ENCODE results near the gene MAIP1. TPM values are rescaled to one million over a fixed set of nuclear protein-coding genes. Genes with fewer than 3 reads are reported as not detected.
"Not testable (repeated sequence)": the region's sequence is repeated elsewhere in the genome, so short reads cannot be mapped to it uniquely, and the experiment has no call there.

Gene MAIP1
- 20.6 TPM for total RNA-seq
- long read RNA-seq, transcript MAIP1-202 (5 exons, 1,386 nt) = major isoform, 18 of 25 reads
- long read RNA-seq, partial matches to known transcripts = 0 of 25 reads
- long read RNA-seq, other reads (novel, unspliced or antisense) = 7 of 25 reads

- intact Hi-C loops (cut with DNase I) = loop anchor here (5.0 kb wide), 1 partner anchor 43 kb away; the partner anchor contains the start of gene C2orf69
- DNase-seq (ENCODE audit: low spot score) = peak; percentile 93
These were observed at the start of gene MAIP1, which contains the start of gene TYW5 for GRCh38 chr2:199955339-199956061. Gene MAIP1 (plus strand): TSS chr2:199955582. CDS start chr2:199955799, 217 bp downstream. Gene TYW5 (minus strand): TSS chr2:199955491. CDS start chr2:199955470, 21 bp downstream.

- DNase-seq (ENCODE audit: low spot score) = no peak
- intact Hi-C loops (cut with DNase I) = no loop called here
These were observed 48.2 kb upstream of the MAIP1 start for GRCh38 chr2:199907008-199907714.

- no peak for DNase-seq (ENCODE audit: low spot score)
These were observed 44.9 kb upstream of the MAIP1 start for GRCh38 chr2:199910338-199911051.

GRCh38 chr2:199911052-199911876 is 44.1 kb upstream of the MAIP1 start, which contains the start of gene C2orf69:
Gene C2orf69 (plus strand): TSS chr2:199911293. CDS start chr2:199911439, 146 bp downstream.
- intact Hi-C loops (cut with DNase I) = loop anchor here (5.0 kb wide), 2 partner anchors 46 to 396 kb away; partner anchors contain the start of genes MAIP1, SPATS2L and TYW5
- peak; percentile 97 for DNase-seq (ENCODE audit: low spot score)

More at GRCh38 chr2:199910338-199911051, 44.9 kb upstream of the MAIP1 start:
- intact Hi-C loops (cut with DNase I) = loop anchor here (5.0 kb wide), 2 partner anchors 47 to 397 kb away; partner anchors contain the start of genes MAIP1, SPATS2L and TYW5

- intact Hi-C loops (cut with DNase I) = loop anchor here (5.0 kb wide), 2 partner anchors 45 to 395 kb away; partner anchors contain the start of genes MAIP1, SPATS2L and TYW5
- DNase-seq (ENCODE audit: low spot score) = no peak
These were observed 43.6 kb upstream of the MAIP1 start for GRCh38 chr2:199911877-199912161.

GRCh38 chr2:199912553-199913114 is 42.7 kb upstream of the MAIP1 start:
- intact Hi-C loops (cut with DNase I) = loop anchor here (5.0 kb wide), 2 partner anchors 45 to 395 kb away; partner anchors contain the start of genes MAIP1, SPATS2L and TYW5
- DNase-seq (ENCODE audit: low spot score) = not testable (repeated sequence)

GRCh38 chr2:199914372-199914958 is 40.9 kb upstream of the MAIP1 start:
- intact Hi-C loops (cut with DNase I) = loop anchor here (5.0 kb wide), 2 partner anchors 43 to 393 kb away; partner anchors contain the start of genes MAIP1, SPATS2L and TYW5
- DNase-seq (ENCODE audit: low spot score) = no peak

GRCh38 chr2:199916980-199917379 is 38.4 kb upstream of the MAIP1 start:
- intact Hi-C loops (cut with DNase I) = no loop called here
- DNase-seq (ENCODE audit: low spot score) = no peak

- DNase-seq (ENCODE audit: low spot score) = no peak
- intact Hi-C loops (cut with DNase I) = no loop called here
These were observed 32.5 kb upstream of the MAIP1 start for GRCh38 chr2:199922856-199923255.

GRCh38 chr2:199923924-199924323 is 31.5 kb upstream of the MAIP1 start:
- intact Hi-C loops (cut with DNase I) = no loop called here
- no peak for DNase-seq (ENCODE audit: low spot score)

GRCh38 chr2:199926806-199927205 is 28.6 kb upstream of the MAIP1 start:
- intact Hi-C loops (cut with DNase I) = no loop called here
- DNase-seq (ENCODE audit: low spot score) = no peak

- no peak for DNase-seq (ENCODE audit: low spot score)
These were observed 27.2 kb upstream of the MAIP1 start for GRCh38 chr2:199928226-199928625.

GRCh38 chr2:199928626-199929025 is 26.8 kb upstream of the MAIP1 start:
- no peak for DNase-seq (ENCODE audit: low spot score)
- intact Hi-C loops (cut with DNase I) = no loop called here

More at GRCh38 chr2:199928226-199928625, 27.2 kb upstream of the MAIP1 start:
- intact Hi-C loops (cut with DNase I) = no loop called here

GRCh38 chr2:199929262-199929661 is 26.1 kb upstream of the MAIP1 start:
- no peak for DNase-seq (ENCODE audit: low spot score)
- intact Hi-C loops (cut with DNase I) = no loop called here

- intact Hi-C loops (cut with DNase I) = no loop called here
- no peak for DNase-seq (ENCODE audit: low spot score)
These were observed 23.0 kb upstream of the MAIP1 start for GRCh38 chr2:199932312-199932855.

GRCh38 chr2:199933466-199933865 is 21.9 kb upstream of the MAIP1 start:
- intact Hi-C loops (cut with DNase I) = no loop called here

GRCh38 chr2:199936554-199936953 is 18.8 kb upstream of the MAIP1 start:
- intact Hi-C loops (cut with DNase I) = no loop called here
- no peak for DNase-seq (ENCODE audit: low spot score)

More at GRCh38 chr2:199933466-199933865, 21.9 kb upstream of the MAIP1 start:
- no peak for DNase-seq (ENCODE audit: low spot score)

- DNase-seq (ENCODE audit: low spot score) = no peak
- intact Hi-C loops (cut with DNase I) = no loop called here
These were observed 15.0 kb upstream of the MAIP1 start for GRCh38 chr2:199940373-199940772.

Measured in cardiac septum (tissue), 1 donor.